ENCODE measurements around the gene IFT57.
"Not testable (repeated sequence)": the region's sequence is repeated elsewhere in the genome, so short reads cannot be mapped to it uniquely, and the experiment has no call there.

The IFT57 gene, protein sequence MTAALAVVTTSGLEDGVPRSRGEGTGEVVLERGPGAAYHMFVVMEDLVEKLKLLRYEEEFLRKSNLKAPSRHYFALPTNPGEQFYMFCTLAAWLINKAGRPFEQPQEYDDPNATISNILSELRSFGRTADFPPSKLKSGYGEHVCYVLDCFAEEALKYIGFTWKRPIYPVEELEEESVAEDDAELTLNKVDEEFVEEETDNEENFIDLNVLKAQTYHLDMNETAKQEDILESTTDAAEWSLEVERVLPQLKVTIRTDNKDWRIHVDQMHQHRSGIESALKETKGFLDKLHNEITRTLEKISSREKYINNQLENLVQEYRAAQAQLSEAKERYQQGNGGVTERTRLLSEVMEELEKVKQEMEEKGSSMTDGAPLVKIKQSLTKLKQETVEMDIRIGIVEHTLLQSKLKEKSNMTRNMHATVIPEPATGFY

DNA sequence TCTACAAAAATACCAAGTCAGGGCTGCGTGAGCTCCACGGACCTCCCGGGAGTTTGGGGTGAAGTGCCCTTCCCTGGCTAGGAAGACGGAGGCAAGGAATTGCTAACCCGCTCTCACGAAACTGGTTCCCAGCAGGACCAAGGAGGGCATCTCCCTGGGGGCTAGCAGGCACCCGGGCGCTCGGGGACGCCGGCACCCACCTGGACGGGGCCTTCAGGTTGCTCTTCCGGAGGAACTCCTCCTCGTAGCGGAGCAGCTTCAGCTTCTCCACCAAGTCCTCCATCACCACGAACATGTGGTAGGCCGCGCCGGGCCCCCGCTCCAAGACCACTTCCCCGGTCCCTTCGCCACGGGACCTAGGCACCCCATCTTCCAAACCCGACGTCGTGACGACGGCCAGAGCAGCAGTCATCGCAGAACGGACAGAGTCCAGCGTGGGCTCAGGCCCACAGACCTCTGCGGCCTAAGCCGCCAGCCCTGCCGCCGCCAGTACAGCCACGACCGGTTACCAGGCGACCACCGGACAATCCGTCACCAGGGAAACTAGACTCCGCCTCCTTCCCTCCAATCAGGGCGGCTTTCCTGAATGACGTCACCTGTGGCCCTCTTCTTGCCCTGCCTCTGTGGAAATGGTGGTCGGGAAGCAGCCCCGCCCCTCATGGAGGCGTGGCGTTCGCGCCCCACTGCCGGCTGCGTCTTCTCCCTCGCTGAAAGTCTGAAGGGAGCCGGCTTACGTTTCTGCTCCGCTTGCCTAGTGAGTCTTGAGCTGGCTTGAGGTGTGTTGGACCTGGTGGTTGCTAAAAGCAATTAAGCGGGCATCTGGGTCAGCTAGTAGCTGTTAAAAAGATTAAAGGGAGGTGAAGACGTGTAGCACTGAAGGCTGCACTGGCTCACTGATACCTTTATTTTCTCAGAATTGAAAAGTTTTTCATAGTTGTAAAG, at the start of gene IFT57:
IFT57 (minus strand) TSS at position 514 of the 942 bp plus-strand sequence; CDS start at position 412, 102 bp downstream.
- DNase-seq, result peak; percentile 92 to 93

DNA sequence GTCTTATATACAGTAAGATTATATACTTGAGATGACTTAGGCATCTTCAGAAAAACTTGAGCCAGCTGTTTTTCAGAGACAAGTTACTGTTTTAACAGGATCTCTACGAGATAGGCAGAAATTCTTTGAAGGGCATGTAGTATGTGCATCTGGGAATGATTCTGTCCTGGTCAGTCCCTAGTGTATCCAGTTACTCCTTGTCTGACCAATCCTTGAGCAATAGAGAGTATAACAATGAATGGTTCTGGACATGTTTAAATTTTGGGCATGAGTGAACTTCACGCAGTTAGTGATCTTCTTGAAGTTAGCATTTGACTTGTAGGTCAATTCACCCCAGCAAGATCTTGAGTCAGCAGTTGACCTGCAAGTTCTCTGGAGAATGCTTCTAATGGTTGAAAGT, 49.4 kb upstream of the IFT57 start:
- DNase-seq, result no peak

DNA sequence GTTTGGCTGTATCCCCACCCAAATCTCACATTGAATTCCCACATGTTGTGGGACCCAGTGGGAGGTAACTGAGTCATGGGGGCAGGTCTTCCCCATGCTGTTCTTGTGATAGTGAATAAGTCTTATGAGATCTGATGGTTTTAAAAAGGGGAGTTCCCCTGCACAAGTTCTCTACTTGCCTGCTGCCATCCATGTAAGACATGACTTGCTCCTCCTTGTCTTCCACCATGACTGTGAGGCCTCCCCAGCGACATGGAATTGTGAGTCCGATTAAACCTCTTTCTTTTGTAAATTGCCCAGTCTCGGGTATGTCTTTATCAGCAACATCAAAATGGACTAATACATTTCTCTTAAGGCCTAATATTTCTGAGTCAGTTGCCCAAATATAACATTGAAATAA, 46.0 kb upstream of the IFT57 start:
- not testable (repeated sequence) for DNase-seq

DNA sequence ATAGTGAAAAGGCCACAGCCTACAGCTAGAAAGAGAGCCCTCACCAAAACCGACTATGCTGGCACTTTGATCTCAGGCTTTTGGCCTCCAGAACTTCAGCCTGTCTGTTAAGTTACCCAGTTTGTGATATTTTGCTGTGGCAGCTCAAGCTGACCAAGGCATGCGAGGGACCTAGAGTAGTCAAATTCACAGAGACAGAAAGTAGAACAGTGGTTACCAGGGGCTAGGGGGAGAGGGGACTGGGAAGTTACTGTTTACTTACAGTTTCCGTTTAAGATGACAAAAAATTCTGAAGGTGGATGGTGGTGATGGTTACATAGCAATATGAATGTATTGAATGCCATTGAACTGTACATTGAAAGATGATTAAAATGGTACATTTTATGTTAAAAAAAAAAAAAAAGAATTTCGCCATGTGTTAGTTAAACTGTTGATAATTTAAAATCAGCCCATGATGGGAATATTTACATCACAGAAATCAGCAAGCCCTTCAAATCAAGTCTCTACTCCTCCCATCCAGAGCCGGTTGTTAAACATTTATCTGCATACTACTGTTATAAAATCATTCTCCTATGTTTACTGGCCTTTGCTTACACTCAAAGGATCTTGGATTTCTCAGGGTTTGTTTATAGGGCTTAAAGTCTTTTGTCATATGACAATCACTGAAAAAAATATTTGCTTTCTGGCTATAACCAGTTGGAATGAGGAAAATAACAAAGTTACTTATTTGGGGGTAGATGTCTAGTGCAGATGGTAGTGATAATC, 42.5 kb upstream of the IFT57 start:
- DNase-seq, result not testable (repeated sequence)

DNA sequence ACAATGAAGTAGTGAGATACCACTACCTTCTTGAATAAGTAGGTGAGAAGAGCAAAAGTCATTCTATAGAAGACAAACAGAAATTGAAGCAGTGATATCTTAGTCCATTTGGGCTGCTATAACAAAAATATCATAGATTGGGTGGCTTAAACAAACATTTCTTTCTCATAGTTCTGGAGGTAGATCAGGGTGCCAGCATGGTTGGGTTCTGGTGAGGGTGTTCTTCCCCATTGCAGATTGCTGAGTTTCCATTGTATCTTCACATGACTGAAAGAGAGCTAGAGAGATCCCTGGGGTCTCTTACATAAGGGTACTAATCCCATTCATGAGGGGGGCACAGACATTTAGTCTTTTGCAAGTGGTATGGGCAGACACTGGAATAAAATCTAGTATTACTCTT, 32.9 kb upstream of the IFT57 start:
- DNase-seq, result no peak

DNA sequence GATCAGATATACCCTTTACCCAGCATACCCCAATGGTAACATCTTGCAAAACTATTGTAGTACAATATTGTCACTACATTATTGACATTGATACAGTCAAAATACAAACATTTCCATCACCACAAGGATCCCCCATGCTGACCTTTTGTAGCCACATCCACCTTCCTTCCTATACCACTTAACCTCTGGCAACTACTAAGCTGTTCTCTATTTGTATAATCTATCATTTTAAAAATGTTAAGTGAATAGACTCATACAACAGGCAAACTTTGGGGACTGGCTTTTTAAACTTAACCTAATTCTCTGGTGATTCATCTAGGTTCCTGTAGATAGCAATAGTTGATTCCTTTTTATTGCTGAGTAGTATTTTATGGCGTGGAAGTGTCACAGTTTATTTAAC, 29.6 kb upstream of the IFT57 start:
- DNase-seq, result no peak

DNA sequence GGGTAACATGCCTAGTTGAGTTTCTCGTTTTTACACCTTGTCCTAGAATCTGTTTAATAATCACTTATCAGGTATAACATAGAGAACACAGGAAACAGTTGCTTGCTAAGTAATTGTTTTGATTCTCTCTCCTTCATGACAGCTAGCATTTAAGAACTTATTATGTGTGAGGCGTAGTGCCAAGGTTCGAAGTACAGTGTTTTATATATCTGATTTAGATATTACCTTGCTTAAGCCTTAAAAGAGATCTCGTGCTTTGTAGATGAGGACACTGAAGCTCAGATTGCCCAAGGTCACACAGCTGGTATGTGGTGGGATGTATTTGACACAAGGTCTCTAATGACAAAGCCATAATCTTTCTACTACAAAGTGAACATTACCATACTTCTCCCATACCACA, 29.0 kb upstream of the IFT57 start:
- no peak for DNase-seq

DNA sequence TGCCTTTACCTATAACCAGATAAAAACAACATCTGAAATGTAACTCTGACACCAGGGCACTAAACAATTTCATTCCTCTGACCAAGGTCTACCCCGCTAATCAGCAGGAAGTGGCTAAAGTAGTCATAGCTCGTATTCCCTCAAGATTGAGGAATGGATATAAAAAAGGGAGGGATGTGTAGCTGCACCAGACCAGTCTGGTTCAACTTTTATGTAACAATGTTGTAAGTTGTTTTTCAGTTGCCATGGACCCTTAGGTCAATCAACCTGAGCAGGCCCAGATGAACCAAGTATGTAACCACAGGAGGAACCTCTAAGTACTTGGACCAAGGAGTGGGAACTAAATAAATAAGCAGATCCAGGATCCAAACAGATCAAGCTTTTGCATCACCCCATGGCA, 28.4 kb upstream of the IFT57 start:
- DNase-seq, result no peak

DNA sequence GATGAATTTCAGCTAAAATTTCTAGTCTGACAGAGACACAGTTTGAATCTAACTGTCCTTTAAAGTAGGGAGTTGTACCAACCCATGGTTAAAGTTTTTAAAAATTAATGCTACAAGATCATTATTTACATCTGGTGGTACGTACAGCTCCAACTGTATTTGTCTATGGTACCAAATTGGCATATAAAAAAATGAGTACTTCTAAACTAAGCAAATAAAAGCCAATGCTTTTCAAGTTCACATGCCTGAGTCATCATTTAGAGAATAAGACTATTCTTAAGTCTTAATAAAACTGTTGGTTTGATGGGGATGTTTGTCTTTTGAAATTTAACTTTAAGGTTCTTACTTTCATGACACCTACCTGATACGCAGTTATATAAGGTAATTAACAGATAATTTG, 21.0 kb upstream of the IFT57 start:
- no peak for DNase-seq

DNA sequence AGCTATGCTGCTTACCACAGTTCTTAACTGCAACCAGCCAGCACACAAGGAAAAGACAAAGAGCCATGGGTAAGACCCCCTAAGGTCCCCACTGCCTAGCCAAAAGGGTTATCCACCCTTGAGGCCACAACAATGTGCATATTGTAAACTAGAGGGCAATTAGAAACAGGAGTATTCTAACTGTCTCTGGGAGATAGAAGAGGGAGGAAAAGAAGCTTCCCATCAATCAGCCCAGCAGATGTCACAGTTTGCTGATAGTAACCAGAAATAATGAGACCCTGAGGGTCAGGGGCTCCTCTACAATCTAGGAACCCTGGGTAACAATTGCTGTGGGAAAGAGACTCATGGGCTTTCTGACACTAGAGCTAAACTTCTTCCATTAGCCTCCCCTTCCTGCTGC, 20.6 kb upstream of the IFT57 start:
- no peak for DNase-seq

DNA sequence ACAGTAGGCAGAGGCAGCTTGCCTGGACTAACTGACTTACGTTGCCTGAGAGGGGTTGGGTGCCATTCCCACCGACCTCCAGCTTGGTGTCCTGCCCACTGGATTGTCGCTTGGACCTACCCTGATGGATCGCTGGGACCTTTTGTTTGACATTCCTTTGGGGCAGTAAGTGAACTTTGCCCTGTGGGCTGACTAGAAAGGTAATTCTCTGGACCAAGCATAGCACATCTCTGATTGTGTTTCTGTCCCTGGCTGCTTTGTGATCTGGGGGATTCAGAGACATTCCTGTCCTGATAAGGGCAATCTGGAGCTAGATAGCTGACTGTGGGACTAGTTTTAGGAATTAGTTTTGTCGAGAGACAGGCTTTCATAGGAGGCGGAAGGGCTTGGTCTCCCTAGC, 19.5 kb upstream of the IFT57 start:
- DNase-seq, result no peak

DNA sequence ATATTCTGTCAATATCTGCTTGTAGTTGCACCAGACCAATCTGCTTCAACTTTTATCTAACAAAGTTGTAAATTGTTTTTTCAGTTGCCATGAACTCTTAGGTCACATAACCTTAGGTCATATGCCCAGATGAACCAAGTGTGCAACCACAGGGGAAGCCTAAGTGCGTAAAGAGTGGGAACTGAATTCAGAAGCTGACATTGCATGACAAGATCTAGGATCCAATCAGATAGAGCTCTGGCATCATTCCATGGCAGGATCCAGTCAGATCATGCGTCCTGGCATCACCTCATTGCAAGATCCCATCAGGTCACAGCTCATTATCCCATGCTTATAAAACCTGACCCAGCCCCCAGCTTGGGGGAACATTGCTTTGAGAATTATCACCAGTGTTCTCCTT, 18.9 kb upstream of the IFT57 start:
- DNase-seq, result no peak

DNA sequence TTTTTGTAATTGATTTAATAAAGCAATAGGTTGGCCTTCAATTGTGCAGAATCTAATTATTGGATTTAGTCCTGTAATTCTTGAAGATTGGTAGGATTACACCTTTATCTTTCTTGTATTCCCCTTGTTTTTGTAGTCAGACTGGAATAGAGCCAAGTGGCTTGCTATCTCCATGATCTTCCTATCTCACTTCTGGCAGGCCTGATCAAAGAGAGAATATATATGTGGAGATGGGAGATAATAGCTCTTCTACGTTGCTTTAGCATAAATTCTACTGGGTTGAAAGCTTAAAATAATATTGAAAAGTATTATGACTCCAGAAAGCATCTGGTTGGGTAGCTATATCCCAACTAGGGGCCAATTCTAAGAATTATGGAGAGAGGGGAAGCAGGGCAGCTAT, 16.9 kb upstream of the IFT57 start:
- DNase-seq, result no peak

DNA sequence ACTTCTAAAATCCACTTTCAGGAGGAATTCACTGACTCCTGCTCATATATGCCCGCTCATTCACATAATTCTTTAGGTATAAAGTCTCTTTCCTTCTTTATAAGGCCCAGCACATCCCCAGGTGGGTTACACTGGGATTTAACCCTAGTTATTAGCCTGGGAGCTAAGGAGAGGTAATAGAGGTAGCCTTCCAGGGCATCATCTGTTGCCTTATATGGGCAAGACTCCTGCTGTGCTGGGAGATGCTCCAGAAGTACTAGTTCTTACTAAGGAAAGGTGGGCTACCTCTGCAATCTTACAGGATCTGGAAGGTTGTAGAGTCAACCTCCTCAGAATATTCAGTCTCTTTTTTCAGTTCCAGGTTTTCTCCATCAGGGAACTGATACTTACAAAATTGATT, 13.1 kb upstream of the IFT57 start:
- no peak for DNase-seq

DNA sequence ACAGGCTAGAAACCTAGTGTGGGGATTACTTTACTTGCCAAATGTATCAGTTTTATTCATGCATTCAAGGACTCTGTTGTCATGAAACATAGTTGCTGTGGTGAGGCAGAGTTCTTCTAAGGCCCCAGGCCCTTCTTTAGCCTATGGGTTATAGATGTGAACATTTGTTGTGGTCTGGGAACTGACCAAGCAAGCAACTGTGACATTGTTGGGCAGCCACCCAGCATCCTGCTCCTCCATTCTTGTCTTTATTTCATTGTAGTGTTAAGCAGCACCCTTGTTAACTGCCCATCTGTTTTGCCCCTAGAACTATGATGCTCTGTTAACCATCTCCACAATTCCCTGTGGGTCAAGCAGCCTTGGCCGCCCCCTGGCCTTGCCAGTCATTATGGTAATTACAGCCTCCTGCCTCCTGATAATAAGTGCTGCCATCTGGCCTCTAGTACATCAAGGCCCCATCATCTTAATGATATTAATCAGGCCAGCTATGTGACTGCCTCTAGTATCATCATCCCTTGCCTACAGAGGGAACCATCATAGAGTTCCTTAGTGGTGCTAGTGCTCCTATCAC, 12.2 kb upstream of the IFT57 start:
- DNase-seq, result no peak

DNA sequence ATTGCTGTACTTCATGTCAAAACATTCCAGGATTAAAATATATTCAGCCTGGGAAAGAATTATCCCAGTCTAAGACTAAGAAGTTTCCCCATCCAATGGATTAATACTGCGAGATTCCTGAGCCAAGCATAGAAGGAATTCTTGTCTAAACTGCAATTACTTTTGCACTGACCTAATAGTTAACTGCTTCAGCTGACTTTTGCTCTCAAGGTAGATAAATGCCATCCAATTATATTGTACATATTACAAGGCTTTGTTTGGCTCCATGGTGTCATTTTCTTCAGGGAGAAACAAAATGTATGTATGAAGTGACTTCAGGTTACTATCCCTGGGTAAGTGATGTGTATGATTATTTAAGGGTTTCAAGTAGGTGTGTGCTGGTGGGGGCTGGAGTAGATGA, 6.1 kb upstream of the IFT57 start:
- no peak for DNase-seq

DNA sequence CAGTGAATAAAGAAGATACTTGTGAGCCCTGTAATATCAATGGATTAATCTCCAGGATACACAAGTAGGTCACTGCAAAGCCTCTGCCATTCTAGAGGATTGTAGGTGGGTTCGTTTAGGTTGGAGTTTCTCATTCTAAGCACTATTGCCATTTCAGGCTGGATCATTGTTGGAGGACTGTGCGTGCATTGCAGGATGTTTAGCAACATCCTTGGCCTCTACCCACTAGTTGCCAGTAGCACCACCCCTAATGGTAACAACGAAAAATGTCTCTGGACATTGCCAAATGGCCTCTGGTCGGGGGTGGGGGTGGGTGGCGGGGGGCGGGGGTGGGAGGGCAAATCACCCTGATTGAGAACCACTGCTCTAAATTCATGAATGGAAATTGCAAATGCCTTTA, 4.9 kb upstream of the IFT57 start:
- no peak for DNase-seq

DNA sequence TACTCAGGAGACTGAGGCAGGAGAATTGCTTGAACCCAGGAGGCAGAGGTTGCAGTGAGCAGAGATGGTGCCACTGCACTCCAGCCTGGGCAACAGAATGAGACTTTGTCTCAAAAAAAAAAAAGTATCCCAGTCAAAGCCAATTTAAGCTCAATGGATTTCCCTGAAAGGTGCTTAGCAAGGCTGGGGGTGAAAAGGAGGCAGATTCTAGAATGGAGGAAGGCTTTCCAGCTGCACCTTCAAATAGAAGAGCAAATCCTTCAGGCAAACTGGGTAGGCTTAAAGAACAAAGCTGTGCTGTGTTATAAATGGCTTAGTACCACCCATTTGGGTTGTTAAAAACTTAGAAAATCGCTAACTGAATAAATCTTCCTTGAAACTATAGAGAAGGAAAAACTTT, 3.0 kb upstream of the IFT57 start:
- no peak for DNase-seq

DNA sequence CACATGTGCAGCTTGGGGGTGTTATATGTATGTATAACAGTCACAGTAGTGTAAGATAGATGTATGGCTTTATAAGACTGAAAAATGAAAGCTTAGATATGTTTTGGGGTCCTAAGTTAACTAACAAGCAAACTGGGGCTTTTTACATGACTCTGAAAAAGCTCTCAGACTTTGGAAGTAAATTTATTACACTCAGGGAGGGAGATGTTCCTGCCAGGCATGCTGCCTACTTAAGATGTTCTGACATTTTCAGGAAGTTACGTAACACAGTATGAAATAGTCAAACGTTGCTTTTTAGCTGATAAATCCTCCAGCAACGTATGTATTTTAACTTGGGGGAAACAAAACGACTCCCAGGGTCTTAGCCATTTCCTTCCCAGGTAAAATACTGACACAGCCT, 1.7 kb upstream of the IFT57 start:
- no peak for DNase-seq

DNA sequence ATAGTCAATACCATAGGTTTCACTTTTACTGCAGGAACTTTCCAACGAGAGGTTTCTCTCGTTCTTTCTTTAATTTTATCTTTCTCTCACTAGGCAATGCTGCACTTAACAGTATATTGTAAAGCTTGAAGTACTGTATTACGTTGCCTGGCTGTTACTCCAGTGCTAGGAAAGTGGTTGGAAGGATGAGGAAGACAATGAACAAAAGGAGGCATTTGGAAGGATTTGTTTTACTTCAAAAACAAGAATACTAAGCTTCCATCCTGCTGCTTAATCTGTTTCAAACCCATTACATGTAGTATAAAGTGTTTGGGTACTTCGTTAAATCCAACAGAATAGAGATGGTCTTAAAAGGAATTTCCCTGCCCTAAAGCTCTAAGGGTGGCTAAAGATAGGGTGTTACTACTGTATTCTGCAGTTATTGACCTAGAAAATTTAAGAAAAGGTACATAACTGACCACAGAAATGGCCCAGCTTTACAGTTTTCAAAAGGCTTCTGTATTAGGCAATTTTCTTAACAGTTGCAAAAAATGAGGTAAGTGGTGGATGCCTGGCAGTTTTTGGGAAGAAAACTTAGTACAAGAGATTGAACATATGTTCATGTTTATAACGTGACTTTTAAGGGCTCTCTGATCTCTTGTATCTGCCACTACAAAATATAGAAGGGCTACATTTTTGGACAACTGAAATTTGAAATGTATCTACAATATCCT, 785 bp upstream of the IFT57 start:
- no peak for DNase-seq

DNA sequence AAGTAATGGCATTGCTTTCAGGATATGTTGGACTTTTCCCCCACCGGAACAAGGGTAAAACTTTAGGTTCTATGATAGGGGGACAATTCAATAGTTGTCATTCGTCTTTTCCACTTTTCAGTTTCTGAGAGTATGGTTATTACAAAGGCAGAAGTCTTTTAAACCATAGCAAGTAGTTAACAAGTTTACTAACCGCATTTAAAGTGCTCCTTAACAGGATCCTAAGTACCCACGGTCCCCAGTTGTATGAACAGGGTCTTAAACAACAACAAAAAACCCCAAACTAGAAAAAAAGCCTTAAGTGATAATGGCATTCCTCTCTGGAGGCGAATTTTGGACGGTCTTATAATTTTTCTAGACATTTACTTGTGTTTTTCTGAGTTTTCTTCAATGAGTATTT, 831 bp downstream of the IFT57 start:
- no peak for DNase-seq

DNA sequence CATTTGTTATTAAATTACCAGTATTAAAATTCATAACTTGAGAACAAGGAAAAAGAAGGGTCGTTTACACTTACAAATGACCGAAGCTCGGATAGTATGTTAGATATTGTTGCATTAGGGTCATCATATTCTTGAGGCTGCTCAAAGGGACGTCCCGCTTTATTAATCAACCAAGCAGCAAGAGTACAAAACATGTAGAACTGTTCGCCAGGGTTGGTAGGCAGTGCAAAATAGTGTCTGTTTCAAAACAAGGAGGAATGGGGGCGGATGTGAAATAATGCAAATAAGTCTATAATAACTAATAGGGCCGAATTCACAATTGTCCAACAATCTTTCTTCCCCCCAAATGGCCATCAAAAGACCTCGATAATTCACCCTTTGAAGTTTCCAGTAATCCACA, 2.9 kb downstream of the IFT57 start:
- no peak for DNase-seq
